Spinal cord (tissue), 10 donors: Measurements from ENCODE around the gene RPTOR. TPM values are rescaled to one million over a fixed set of nuclear protein-coding genes. Genes with fewer than 3 reads are reported as not detected.
A peak's percentile ranks its signal among the peaks of the same experiment; 100 is the strongest.

Experiments used
- DNase-seq, 6 donors: peaks; one replicate each; pipeline versions ENCODE4 v3.0.0 to v3.0.0-alpha.2; 2013 to 2015; ENCODE audit warnings: low spot score in 6 of 6, low read depth in 4 of 6
- H3K27ac ChIP-seq: one replicate; pipeline ENCODE4 v1.5.1; 2013; ENCODE audit warnings: low read depth, low read length, control low read depth
- H3K27me3 ChIP-seq: one replicate; pipeline ENCODE4 v1.6.1; 2013; ENCODE audit warnings: low read length; ENCODE audit not compliant: control insufficient read depth, insufficient read depth
- H3K36me3 ChIP-seq: one replicate; pipeline ENCODE4 v1.6.1; 2013; ENCODE audit warnings: low read length; ENCODE audit not compliant: control insufficient read depth, insufficient read depth
- H3K4me1 ChIP-seq: one replicate; pipeline ENCODE4 v1.6.1; 2013; ENCODE audit warnings: low read length; ENCODE audit not compliant: control insufficient read depth, insufficient read depth
- H3K4me3 ChIP-seq: one replicate; pipeline ENCODE4 v1.5.1; 2013; ENCODE audit warnings: low read depth, low read length, control low read depth
- H3K9me3 ChIP-seq: one replicate; pipeline ENCODE4 v1.6.1; 2013; ENCODE audit warnings: low read length; ENCODE audit not compliant: control insufficient read depth, insufficient read depth
- WGBS: methylation state at CpG from one replicate; pipeline ENCODE4 v1.1.5; 2013; ENCODE audit warnings: missing lambda C conversion rate; ENCODE audit not compliant: insufficient coverage; 5-methylcytosine and 5-hydroxymethylcytosine counted together
- polyA plus RNA-seq, 2 donors: library from polyadenylated mRNA; unstranded; fragments of 120-200 nt; gene quantifications; one replicate each; pipeline ENCODE4 v1.2.1, GENCODE V29; 2013; ENCODE audit not compliant: insufficient read length in 2 of 2
- total RNA-seq, 2 donors: library from RNA; depleted of rRNA in 1 of 2; stranded (reverse); fragments of 120-200 nt in 1 of 2; fragments of >200 nt in 1 of 2; gene quantifications; one replicate each; pipeline versions ENCODE4 v1.2.3 to v1.2.4, GENCODE V29; 2013 to 2014
- donor health status: healthy.

RPTOR gene
- total and polyA plus RNA-seq, 4 donors, result 17.1 to 27.2 (median 21.6) TPM

- Histone ChIP-seq H3K4me1 (peaks cover 21% of the 10 kb centered on the region), H3K36me3 (peaks cover 46% of the 10 kb centered on the region), H3K27me3 (no peaks in the 10 kb centered on the region), H3K27ac (no peak overlapping the region), H3K9me3 (no peaks in the 10 kb centered on the region), H3K4me3 (no peak overlapping the region)
- peak in 1 of 6 donors; percentile 73 for DNase-seq
- 68% methylated on average over 13 of the region's 14 CpGs for WGBS
Observed at GRCh38 chr17:80877729-80878303, 333.2 kb downstream of the RPTOR start.

- WGBS, result 82% methylated on average over 28 of the region's 31 CpGs
- no peak for DNase-seq
- H3K36me3 ChIP-seq, result peaks cover 58% of the 10 kb centered on the region
Observed at GRCh38 chr17:80878876-80879722, 334.5 kb downstream of the RPTOR start.

GRCh38 chr17:80879723-80880647 lies 335.3 kb downstream of the RPTOR start:
- peaks cover 64% of the 10 kb centered on the region for H3K36me3 ChIP-seq
- DNase-seq, result no peak
- H3K9me3 ChIP-seq, result no peaks in the 10 kb centered on the region
- no peak overlapping the region for H3K4me3 ChIP-seq
- H3K27ac ChIP-seq, result no peak overlapping the region
- peaks cover 6% of the 10 kb centered on the region for H3K4me1 ChIP-seq
- 63% methylated on average over 34 of the region's 35 CpGs for WGBS
- no peaks in the 10 kb centered on the region for H3K27me3 ChIP-seq

More at GRCh38 chr17:80878876-80879722, 334.5 kb downstream of the RPTOR start:
- Histone ChIP-seq H3K4me3 (no peak overlapping the region), H3K9me3 (no peaks in the 10 kb centered on the region), H3K27me3 (no peaks in the 10 kb centered on the region), H3K4me1 (peaks cover 8% of the 10 kb centered on the region), H3K27ac (no peak overlapping the region)

DNA sequence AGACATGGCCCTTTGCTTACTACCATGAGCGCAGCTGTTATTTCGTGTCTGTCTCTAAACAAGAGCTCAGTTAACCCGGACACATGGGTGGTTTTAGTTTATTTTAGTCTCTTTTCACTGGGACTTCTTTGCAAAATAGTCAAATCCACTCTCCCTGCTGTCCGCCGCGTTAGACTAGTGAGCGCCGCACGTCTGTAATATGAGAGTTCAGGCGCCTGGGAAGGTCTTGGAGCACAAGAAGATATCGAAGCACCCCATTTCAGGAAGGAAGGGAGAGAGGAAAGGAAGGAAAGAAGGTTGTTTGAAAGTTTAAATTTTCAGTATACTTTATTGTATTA lies 336.0 kb downstream of the RPTOR start:
- Histone ChIP-seq H3K4me1 (peaks cover 6% of the 10 kb centered on the region), H3K27ac (no peak overlapping the region), H3K9me3 (no peaks in the 10 kb centered on the region), H3K4me3 (no peak overlapping the region), H3K27me3 (no peaks in the 10 kb centered on the region), H3K36me3 (peaks cover 66% of the 10 kb centered on the region)
- no peak for DNase-seq
- WGBS, result 79% methylated on average over 8 of the region's 11 CpGs

GRCh38 chr17:80881306-80881705 lies 336.7 kb downstream of the RPTOR start:
- no peak overlapping the region for H3K4me3 ChIP-seq
- WGBS, result 87% methylated on average over 10 of the region's 13 CpGs
- no peak for DNase-seq
- no peaks in the 10 kb centered on the region for H3K27me3 ChIP-seq
- no peaks in the 10 kb centered on the region for H3K9me3 ChIP-seq
- H3K36me3 ChIP-seq, result peaks cover 67% of the 10 kb centered on the region
- H3K27ac ChIP-seq, result no peak overlapping the region
- peaks cover 6% of the 10 kb centered on the region for H3K4me1 ChIP-seq

DNA sequence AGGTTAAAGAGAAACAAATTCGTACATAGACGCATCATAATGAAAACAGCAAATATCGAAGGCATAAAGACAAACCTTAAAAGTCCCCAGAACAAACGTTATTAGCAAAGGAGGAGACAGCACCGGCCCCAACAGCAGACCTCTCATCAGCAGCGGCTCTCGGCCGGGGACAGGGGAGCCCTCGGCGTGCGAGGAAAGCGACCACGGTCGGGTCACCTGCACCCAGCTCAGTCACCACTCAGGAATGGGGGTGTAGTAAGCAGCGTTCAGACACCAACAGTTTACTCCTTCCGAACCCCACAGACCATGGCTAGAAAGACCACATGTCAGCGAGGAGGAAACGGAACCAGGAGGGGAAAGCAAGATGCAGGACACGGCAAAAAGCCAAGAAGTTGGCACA lies 337.7 kb downstream of the RPTOR start:
- Histone ChIP-seq H3K36me3 (peaks cover 71% of the 10 kb centered on the region), H3K4me3 (no peak overlapping the region), H3K27ac (no peak overlapping the region), H3K4me1 (peaks cover 6% of the 10 kb centered on the region), H3K9me3 (no peaks in the 10 kb centered on the region), H3K27me3 (no peaks in the 10 kb centered on the region)
- no peak for DNase-seq
- 96% methylated on average over 13 of the region's 19 CpGs for WGBS

DNA sequence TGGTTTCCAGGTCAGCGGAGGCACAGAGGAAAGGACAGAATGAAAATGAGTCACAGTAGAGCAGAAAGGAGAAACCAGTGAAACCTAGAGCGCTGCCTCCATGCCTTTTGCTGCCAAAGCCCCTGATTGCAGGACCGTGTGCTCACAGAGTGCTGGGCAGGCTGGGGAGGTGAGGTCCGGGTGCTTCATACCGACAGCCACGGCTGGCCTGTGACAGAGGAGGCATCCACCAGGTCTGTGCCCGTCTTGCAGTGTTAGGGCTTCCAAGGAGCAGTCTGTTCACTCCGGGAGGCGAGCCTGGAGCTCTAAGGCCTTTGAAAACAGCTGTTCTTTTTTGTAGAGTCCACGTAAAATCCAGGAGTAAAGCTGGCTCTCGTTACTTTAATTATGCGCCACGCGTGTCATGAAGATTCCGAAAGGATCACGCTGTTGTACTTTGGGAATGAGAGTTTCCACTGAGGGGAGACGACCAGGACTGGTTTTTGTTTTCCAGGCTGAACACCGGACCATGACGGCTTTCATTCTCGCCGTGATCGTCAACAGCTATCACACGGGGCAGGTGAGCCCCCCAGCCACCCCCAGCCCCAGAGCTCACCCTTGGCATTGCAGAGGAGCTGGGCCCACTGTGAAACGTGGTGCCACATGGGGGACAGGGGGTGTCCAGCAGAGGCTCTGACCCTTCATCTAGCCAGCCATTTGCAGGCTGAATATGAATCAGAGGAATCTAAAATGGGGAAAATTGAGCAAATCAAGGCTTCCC lies 338.5 kb downstream of the RPTOR start:
- 89% methylated on average over 23 of the region's 24 CpGs for WGBS
- no peak for DNase-seq

DNA sequence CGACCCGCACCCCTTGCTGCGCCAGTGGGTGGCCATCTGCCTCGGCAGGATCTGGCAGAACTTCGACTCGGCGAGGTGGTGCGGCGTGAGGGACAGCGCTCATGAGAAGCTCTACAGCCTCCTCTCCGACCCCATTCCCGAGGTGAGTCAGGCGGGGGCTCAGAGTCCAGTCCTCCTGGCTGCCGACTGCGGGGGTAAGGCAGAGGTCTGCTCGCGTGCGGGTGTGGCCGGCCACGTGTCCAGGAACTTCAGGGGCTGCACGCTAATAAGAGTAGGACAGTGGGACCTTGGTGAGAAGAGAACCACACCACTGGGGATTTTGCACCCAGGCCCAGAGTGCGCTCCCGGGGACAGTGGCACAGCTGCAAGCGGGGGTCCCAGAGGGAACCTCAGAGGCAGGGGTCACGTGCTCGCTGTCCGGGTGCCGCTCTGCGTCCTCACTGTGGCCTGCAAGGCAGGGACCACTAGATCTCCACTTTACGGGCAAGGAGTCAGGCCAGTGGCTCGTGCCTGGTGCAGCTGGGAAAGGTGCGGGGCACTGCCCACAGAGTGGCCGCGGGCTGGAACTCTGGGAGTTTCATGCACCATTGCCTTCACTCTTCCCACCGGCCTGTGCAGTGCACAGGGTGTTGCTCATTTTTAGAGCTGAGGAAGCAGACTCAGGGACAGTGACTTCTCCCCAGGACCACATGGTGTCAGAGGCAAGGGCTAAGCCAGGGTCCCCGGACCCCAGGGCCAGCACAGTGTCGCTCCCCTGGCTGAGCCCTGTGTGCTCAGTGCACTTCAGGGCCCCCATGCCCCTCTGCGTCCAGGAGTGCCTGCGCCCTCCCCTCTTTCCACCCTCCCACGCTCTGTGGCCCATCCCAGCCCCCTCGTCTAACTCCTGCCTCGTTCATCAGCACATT lies 339.4 kb downstream of the RPTOR start:
- no peak overlapping the region for H3K27ac ChIP-seq
- H3K4me1 ChIP-seq, result no peaks in the 10 kb centered on the region
- no peaks in the 10 kb centered on the region for H3K27me3 ChIP-seq
- WGBS, result 95% methylated on average over 42 of the region's 42 CpGs
- peaks cover 80% of the 10 kb centered on the region for H3K36me3 ChIP-seq
- no peaks in the 10 kb centered on the region for H3K9me3 ChIP-seq
- no peak overlapping the region for H3K4me3 ChIP-seq
- no peak for DNase-seq

More for the DNA sequence above, 338.5 kb downstream of the RPTOR start:
- Histone ChIP-seq H3K4me3 (no peak overlapping the region), H3K36me3 (peaks cover 74% of the 10 kb centered on the region), H3K9me3 (no peaks in the 10 kb centered on the region), H3K27me3 (no peaks in the 10 kb centered on the region), H3K4me1 (no peaks in the 10 kb centered on the region), H3K27ac (no peak overlapping the region)
